ENCODE measurements around the gene SCN2A. TPM values are rescaled to one million over a fixed set of nuclear protein-coding genes. Genes with fewer than 3 reads are reported as not detected.

The SCN2A gene
- total RNA-seq, 1 experiment from 2014 or later: 0.15 TPM

GRCh38 chr2:165268754-165269153, 29.5 kb downstream of the SCN2A start:
- no peaks in the 10 kb centered on the region for H3K9me3 ChIP-seq (ENCODE audit: insufficient read depth, low read depth)
- TF ChIP-seq CTCF (conservative IDR thresholded peaks at IDR 0.05) (no peak), EZH2 (IDR thresholded peaks at IDR 0.05; ENCODE audit: low read depth) (no peak)
- no peaks in the 10 kb centered on the region for H4K20me1 ChIP-seq (ENCODE audit: insufficient read depth)
- H3K27ac ChIP-seq: no peak overlapping the region
- no peaks in the 10 kb centered on the region for H3K36me3 ChIP-seq (ENCODE audit: low read depth)
- H3K4me2 ChIP-seq: no peak overlapping the region
- no peaks in the 10 kb centered on the region for H3F3A ChIP-seq (ENCODE audit: insufficient read depth, low read depth)
- ChIA-PET POLR2A (ENCODE audit: unreplicated experiment) (no interaction called here), CTCF (no interaction called here)
- H3K4me1 ChIP-seq (replicated peaks; ENCODE audit: insufficient read depth): no peaks in the 10 kb centered on the region
- H3K9me2 ChIP-seq (ENCODE audit: insufficient read depth): no peaks in the 10 kb centered on the region
- no TSS peak for BruUV-seq (replicated peaks)
- no peaks in the 10 kb centered on the region for H3K79me2 ChIP-seq (ENCODE audit: low read depth)
- intact Hi-C loops (cut with micrococcal nuclease; ENCODE audit: unreplicated experiment): no loop called here
- no peak for DNase-seq
- H2AFZ ChIP-seq: no peak overlapping the region
- H3K27me3 ChIP-seq (ENCODE audit: insufficient read depth, low read depth): no peaks in the 10 kb centered on the region
- H3K4me3 ChIP-seq: no peak overlapping the region

GRCh38 chr2:165273176-165273575, 34.0 kb downstream of the SCN2A start:
- no TSS peak for BruUV-seq (replicated peaks)
- no peaks in the 10 kb centered on the region for H3K4me1 ChIP-seq (replicated peaks; ENCODE audit: insufficient read depth)
- no peak overlapping the region for H3K27ac ChIP-seq
- TF ChIP-seq EZH2 (IDR thresholded peaks at IDR 0.05; ENCODE audit: low read depth): no peak
- no peak for TF ChIP-seq CTCF (conservative IDR thresholded peaks at IDR 0.05)
- no peak for DNase-seq
- no peaks in the 10 kb centered on the region for H4K20me1 ChIP-seq (ENCODE audit: insufficient read depth)
- intact Hi-C loops (cut with micrococcal nuclease; ENCODE audit: unreplicated experiment): no loop called here
- H3K9me3 ChIP-seq (ENCODE audit: insufficient read depth, low read depth): no peaks in the 10 kb centered on the region
- H3K9me2 ChIP-seq (ENCODE audit: insufficient read depth): no peaks in the 10 kb centered on the region
- no peak overlapping the region for H2AFZ ChIP-seq
- no peaks in the 10 kb centered on the region for H3K36me3 ChIP-seq (ENCODE audit: low read depth)
- H3K4me3 ChIP-seq: no peak overlapping the region
- CTCF ChIA-PET: no interaction called here
- no peaks in the 10 kb centered on the region for H3K27me3 ChIP-seq (ENCODE audit: insufficient read depth, low read depth)
- H3F3A ChIP-seq (ENCODE audit: insufficient read depth, low read depth): no peaks in the 10 kb centered on the region
- no peaks in the 10 kb centered on the region for H3K79me2 ChIP-seq (ENCODE audit: low read depth)
- POLR2A ChIA-PET (ENCODE audit: unreplicated experiment): no interaction called here
- no peak overlapping the region for H3K4me2 ChIP-seq

- H3K9me2 ChIP-seq (ENCODE audit: insufficient read depth): no peaks in the 10 kb centered on the region
- ChIA-PET POLR2A (ENCODE audit: unreplicated experiment) (no interaction called here), CTCF (no interaction called here)
- no peaks in the 10 kb centered on the region for H4K20me1 ChIP-seq (ENCODE audit: insufficient read depth)
- no peak overlapping the region for H3K4me3 ChIP-seq
- H3K4me2 ChIP-seq: no peak overlapping the region
- no peak for DNase-seq
- no peaks in the 10 kb centered on the region for H3K27me3 ChIP-seq (ENCODE audit: insufficient read depth, low read depth)
- BruUV-seq (replicated peaks): no TSS peak
- H3K4me1 ChIP-seq (replicated peaks; ENCODE audit: insufficient read depth): no peaks in the 10 kb centered on the region
- H3K27ac ChIP-seq: no peak overlapping the region
- no peaks in the 10 kb centered on the region for H3K9me3 ChIP-seq (ENCODE audit: insufficient read depth, low read depth)
- no peaks in the 10 kb centered on the region for H3K79me2 ChIP-seq (ENCODE audit: low read depth)
- no peaks in the 10 kb centered on the region for H3K36me3 ChIP-seq (ENCODE audit: low read depth)
- TF ChIP-seq EZH2 (IDR thresholded peaks at IDR 0.05; ENCODE audit: low read depth): no peak
- no peak for TF ChIP-seq CTCF (conservative IDR thresholded peaks at IDR 0.05)
- H2AFZ ChIP-seq: no peak overlapping the region
- intact Hi-C loops (cut with micrococcal nuclease; ENCODE audit: unreplicated experiment): no loop called here
- no peaks in the 10 kb centered on the region for H3F3A ChIP-seq (ENCODE audit: insufficient read depth, low read depth)
Observed at GRCh38 chr2:165274698-165275097, 35.5 kb downstream of the SCN2A start.
